Endothelial cell of umbilical vein (primary cell): Measurements from ENCODE around the gene SORCS1. TPM values are rescaled to one million over a fixed set of nuclear protein-coding genes. Genes with fewer than 3 reads are reported as not detected.

Source experiments
- BruUV-seq: library from RNA; stranded (reverse); fragments of 400-500 nt; replicated peaks from 2 replicates; lab custom pipeline; 2021; lab: Mats Ljungman, UMichigan
- CTCF ChIA-PET: fragments of 300-600, 350-600 bp; sonication (Branson Sonifier 250); formaldehyde crosslinking; loops from one replicate; lab custom pipeline; 2021; ENCODE audit warnings: antibody characterized with exemption, inconsistent platforms; lab: Charles Lee
- POLR2A ChIA-PET: fragments of 300-600, 350-600 bp; sonication (Branson Sonifier 250); formaldehyde crosslinking; loops from one replicate; lab custom pipeline; 2021; ENCODE audit warnings: antibody characterized with exemption, inconsistent platforms; lab: Charles Lee
- DNase-seq: peaks from one replicate; pipeline ENCODE4 v3.0.0-alpha.2; 2011; ENCODE audit warnings: low read depth, low spot score
- FAIRE-seq: peaks from 2 replicates; lab custom pipeline; 2011; peaks lifted over from hg19 to GRCh38; lab: Jason Lieb, UNC
- H2AFZ ChIP-seq: 2 replicates; pipeline ENCODE4 v1.6.0; 2012; ENCODE audit warnings: low read depth, low read length, control low read depth, inconsistent platforms
- H3K27ac ChIP-seq: 2 replicates; pipeline ENCODE4 v1.5.1; 2011; ENCODE audit warnings: low read depth, mild to moderate bottlenecking, control low read depth, low read length, moderate library complexity; ENCODE audit not compliant: insufficient read depth
- H3K27me3 ChIP-seq, 2 experiments: 2 replicates each; pipeline versions ENCODE4 v1.6.0 to v1.6.1; 2011; ENCODE audit warnings: low read length in 2 of 2, mixed read lengths in 1 of 2; ENCODE audit not compliant: control insufficient read depth in 2 of 2, insufficient read depth in 2 of 2
- H3K36me3 ChIP-seq, 2 experiments: 2 replicates in 1 of 2; 3 replicates in 1 of 2; pipeline ENCODE4 v1.5.1; 2011; ENCODE audit warnings: low read length in 2 of 2, mild to moderate bottlenecking in 1 of 2, moderate library complexity in 1 of 2; ENCODE audit not compliant: control insufficient read depth in 2 of 2, insufficient read depth in 2 of 2; ENCODE audit errors: extremely low read depth in 1 of 2
- H3K4me1 ChIP-seq: 3 replicates; pipeline ENCODE4 v1.5.1; 2011; ENCODE audit warnings: mild to moderate bottlenecking, low read length; ENCODE audit not compliant: control insufficient read depth, insufficient read depth; ENCODE audit errors: extremely low read depth
- H3K4me2 ChIP-seq: 2 replicates; pipeline ENCODE4 v1.6.1; 2011; ENCODE audit warnings: low read length, control low read depth, mixed read lengths; ENCODE audit not compliant: insufficient read depth
- H3K4me3 ChIP-seq, 3 experiments: fragments of 200-600 bp in 1 of 3; sonication (generic), shearing (Covaris generic) in 1 of 3; replicated peaks in 1 of 3; 2 replicates each; pipeline ENCODE4 v1.5.1; 2011 to 2016; ENCODE audit warnings: control low read depth in 3 of 3, low read length in 3 of 3, mild to moderate bottlenecking in 2 of 3, inconsistent platforms in 1 of 3, low read depth in 1 of 3, moderate library complexity in 1 of 3; ENCODE audit not compliant: insufficient read depth in 1 of 3
- H3K79me2 ChIP-seq: 2 replicates; pipeline ENCODE4 v1.6.0; 2012; ENCODE audit warnings: low read length, inconsistent platforms; ENCODE audit not compliant: control insufficient read depth, insufficient read depth
- H3K9ac ChIP-seq: replicated peaks from 2 replicates; pipeline ENCODE3; 2011; ENCODE audit warnings: low read length, control low read depth; ENCODE audit not compliant: insufficient read depth; ENCODE audit errors: extremely low read depth
- H3K9me1 ChIP-seq: replicated peaks from 3 replicates; pipeline ENCODE4 v1.6.0; 2011; ENCODE audit warnings: mild to moderate bottlenecking, low read length; ENCODE audit not compliant: control insufficient read depth, insufficient read depth; ENCODE audit errors: extremely low read depth
- H3K9me3 ChIP-seq: replicated peaks from 2 replicates; pipeline ENCODE4 v1.5.1; 2012; ENCODE audit warnings: low read length, inconsistent platforms; ENCODE audit not compliant: control insufficient read depth, insufficient read depth
- H4K20me1 ChIP-seq: replicated peaks from 2 replicates; pipeline ENCODE3; 2011; ENCODE audit warnings: mild to moderate bottlenecking, low read length; ENCODE audit not compliant: control insufficient read depth, insufficient read depth; ENCODE audit errors: extremely low read depth
- CTCF ChIP-seq, 2 donors: IDR thresholded peaks; 1 replicate in 1 of 2; 2 replicates in 1 of 2; pipeline ENCODE4 v1.5.1; 2011; ENCODE audit warnings: low read length in 2 of 2, mild to moderate bottlenecking in 2 of 2, moderate library complexity in 2 of 2, control low read depth in 1 of 2, inconsistent platforms in 1 of 2, low read depth in 1 of 2; ENCODE audit not compliant: insufficient read depth in 1 of 2; ENCODE audit errors: extremely low read depth in 1 of 2
- EZH2 ChIP-seq: IDR thresholded peaks from 2 replicates; pipeline ENCODE4 v1.6.1; 2012; ENCODE audit warnings: borderline replicate concordance, low read depth, mild to moderate bottlenecking, moderate library complexity, low read length, inconsistent platforms; ENCODE audit not compliant: severe bottlenecking
- FOS ChIP-seq: IDR thresholded peaks from 2 replicates; pipeline ENCODE4 v1.6.1; 2011; ENCODE audit warnings: mild to moderate bottlenecking, low read length, moderate library complexity, borderline replicate concordance; ENCODE audit not compliant: insufficient read depth
- GATA2 ChIP-seq: IDR thresholded peaks from 2 replicates; pipeline ENCODE4 v1.7.0; 2011; ENCODE audit warnings: low read depth, mild to moderate bottlenecking, moderate library complexity, mixed read lengths, low read length; ENCODE audit not compliant: insufficient read length, insufficient read depth
- JUN ChIP-seq: IDR thresholded peaks from 2 replicates; pipeline ENCODE4 v1.6.1; 2011; ENCODE audit warnings: borderline replicate concordance, low read depth; ENCODE audit not compliant: insufficient read length, insufficient read depth
- MAX ChIP-seq: IDR thresholded peaks from 2 replicates; pipeline ENCODE4 v1.6.1; 2011; ENCODE audit not compliant: insufficient read depth, insufficient read length
- MYC ChIP-seq: IDR thresholded peaks from one replicate; pipeline ENCODE4 v1.6.1; 2011; ENCODE audit warnings: mild to moderate bottlenecking, low read depth, low read length
- POLR2A ChIP-seq: IDR thresholded peaks from 2 replicates; pipeline ENCODE4 v1.6.1; 2012; ENCODE audit warnings: low read depth, mild to moderate bottlenecking, control low read depth, low read length
- POLR2AphosphoS5 ChIP-seq: IDR thresholded peaks from 2 replicates; pipeline ENCODE4 v1.6.1; 2012; ENCODE audit warnings: low read depth, mild to moderate bottlenecking, control low read depth, low read length, moderate library complexity; ENCODE audit not compliant: insufficient read depth
- dilution Hi-C: fragments of 300-500 bp; cut with MboI; formaldehyde crosslinking; loops from one replicate; pipeline ENCODE4 v1.15.0; 2019; ENCODE audit warnings: low sequenced_read_pairs; ENCODE audit not compliant: extremely low pct_ligation_motif_present
- intact Hi-C: fragments of 100-400 bp; cut with micrococcal nuclease; formaldehyde crosslinking; loops from one replicate; pipeline ENCODE4 v1.10.0; 2022
- polyA plus RNA-seq, 4 experiments: library from polyadenylated mRNA; depleted of rRNA in 3 of 4; stranded (reverse) in 3 of 4; unstranded in 1 of 4; fragments of >200 nt; gene quantifications; 2 replicates each; pipeline versions ENCODE4 v1.2.1 to v1.2.3, GENCODE V29; 2011 to 2012; ENCODE audit warnings: missing spikeins in 1 of 4
- total RNA-seq: library from RNA; stranded (reverse); gene quantifications from 2 replicates; pipeline ENCODE4 v1.2.3, GENCODE V29; 2021

SORCS1 gene
- total and polyA plus RNA-seq, 2 donors (not counting 3 experiments of a cell fraction or from before 2014, with no cell fraction given): not detected

GRCh38 chr10:106832846-106833245, 331.7 kb downstream of the SORCS1 start:
- dilution Hi-C loops (no loop called here), intact Hi-C loops (no loop called here)
- Histone ChIP-seq H3K9me1 (no peaks in the 10 kb centered on the region), H3K4me3 (no peak overlapping the region), H2AFZ (no peak overlapping the region), H3K9me3 (peaks cover 2% of the 10 kb centered on the region), H3K27me3 (no peaks in the 10 kb centered on the region), H3K36me3 (no peaks in the 10 kb centered on the region), H4K20me1 (no peaks in the 10 kb centered on the region), H3K4me1 (no peaks in the 10 kb centered on the region), H3K4me2 (no peak overlapping the region), H3K79me2 (no peaks in the 10 kb centered on the region), H3K9ac (no peak overlapping the region), H3K27ac (no peak overlapping the region)
- BruUV-seq: no TSS peak
- FAIRE-seq (no peak), DNase-seq (no peak)
- TF ChIP-seq JUN: no peak
- no peak for TF ChIP-seq CTCF (IDR thresholded peaks at IDR 0.05; ENCODE audit: extremely low read depth in 1 of 2, insufficient read depth in 1 of 2, low read depth in 1 of 2, low read length in 2 of 2)
- TF ChIP-seq GATA2: no peak
- TF ChIP-seq FOS: no peak
- no peak for TF ChIP-seq EZH2
- no peak for TF ChIP-seq POLR2AphosphoS5
- TF ChIP-seq MYC: no peak
- TF ChIP-seq POLR2A: no peak
- no peak for TF ChIP-seq MAX
- ChIA-PET CTCF (no interaction called here), POLR2A (no interaction called here)
